ENCODE results near the gene TIMM23B.
A peak's percentile ranks its signal among the peaks of the same experiment; 100 is the strongest.
"Not testable (repeated sequence)": the region's sequence is repeated elsewhere in the genome, so short reads cannot be mapped to it uniquely, and the experiment has no call there.

Gene TIMM23B, protein sequence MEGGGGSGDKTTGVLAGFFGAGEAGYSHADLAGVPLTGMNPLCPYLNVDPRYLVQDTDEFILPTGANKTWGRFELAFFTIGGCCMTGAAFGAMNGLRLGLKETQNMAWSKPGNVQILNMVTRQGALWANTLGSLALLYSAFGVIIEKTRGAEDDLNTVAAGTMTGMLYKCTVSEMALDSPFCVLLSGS

GRCh38 chr10:49941447-49942338 lies at the start of gene TIMM23B, which contains the start of gene PARG:
TSS of gene TIMM23B (plus strand) at chr10:49942053. CDS start at chr10:49942195, 142 bp downstream.
TSS of gene PARG (minus strand) at chr10:49942027. CDS start at chr10:49941725, 302 bp downstream.
- DNase-seq (ENCODE audit: low read depth): peak; percentile 82
- H3K4me3 ChIP-seq (replicated peaks; ENCODE audit: low read depth, low read length): peak within 1 kb of the TSS; percentile 69

DNA sequence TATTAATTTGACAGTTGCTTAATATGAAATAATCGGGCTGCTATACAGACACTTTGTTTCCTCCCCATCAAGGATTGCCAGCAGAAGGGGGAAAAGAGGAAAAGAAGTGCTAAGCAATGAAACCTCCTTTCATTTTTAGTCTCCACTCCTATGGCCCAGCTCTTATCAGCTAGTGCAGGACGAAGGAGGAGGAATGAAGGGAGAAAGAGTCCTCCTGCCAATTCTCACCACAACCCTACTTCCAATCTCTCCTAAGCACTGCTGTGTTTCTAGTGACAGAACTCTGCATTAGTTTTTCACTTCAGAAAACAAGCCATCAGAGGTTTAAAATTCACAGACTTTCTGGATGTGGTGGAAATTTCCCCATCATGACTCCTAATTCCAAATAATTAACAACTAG lies 41.9 kb upstream of the TIMM23B start:
- not testable (repeated sequence) for DNase-seq (ENCODE audit: low read depth); H3K4me3 ChIP-seq (replicated peaks; ENCODE audit: low read depth, low read length)

- not testable (repeated sequence) for DNase-seq (ENCODE audit: low read depth)
These were observed 41.4 kb upstream of the TIMM23B start for GRCh38 chr10:49900406-49900805.

GRCh38 chr10:49903829-49904228 lies 38.0 kb upstream of the TIMM23B start:
- not testable (repeated sequence) for DNase-seq (ENCODE audit: low read depth)

More at GRCh38 chr10:49900406-49900805, 41.4 kb upstream of the TIMM23B start:
- H3K4me3 ChIP-seq (replicated peaks; ENCODE audit: low read depth, low read length): not testable (repeated sequence)

GRCh38 chr10:49908290-49909080 lies 33.4 kb upstream of the TIMM23B start:
- not testable (repeated sequence) for DNase-seq (ENCODE audit: low read depth); H3K4me3 ChIP-seq (replicated peaks; ENCODE audit: low read depth, low read length)

More at GRCh38 chr10:49903829-49904228, 38.0 kb upstream of the TIMM23B start:
- H3K4me3 ChIP-seq (replicated peaks; ENCODE audit: low read depth, low read length): not testable (repeated sequence)

DNA sequence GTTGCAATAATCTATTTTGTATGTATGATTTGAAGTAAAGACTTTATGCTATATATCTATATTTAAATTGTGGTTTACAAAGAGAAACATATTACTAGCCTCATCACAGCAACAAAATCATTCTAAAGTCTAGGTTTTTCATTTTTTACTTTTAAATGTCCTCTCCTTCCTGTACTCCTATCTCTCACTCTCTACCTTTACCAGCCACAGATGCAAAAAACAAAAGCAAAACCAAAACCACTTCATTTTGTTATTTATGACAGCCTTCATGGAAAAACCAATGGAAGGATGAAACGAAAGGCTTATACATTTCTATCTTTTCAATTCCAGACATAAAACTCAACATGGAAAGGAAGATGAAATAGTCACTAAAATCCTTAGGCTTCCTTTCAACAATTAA lies 31.6 kb upstream of the TIMM23B start:
- not testable (repeated sequence) for H3K4me3 ChIP-seq (replicated peaks; ENCODE audit: low read depth, low read length); DNase-seq (ENCODE audit: low read depth)

GRCh38 chr10:49916451-49916850 lies 25.4 kb upstream of the TIMM23B start:
- not testable (repeated sequence) for H3K4me3 ChIP-seq (replicated peaks; ENCODE audit: low read depth, low read length); DNase-seq (ENCODE audit: low read depth)

DNA sequence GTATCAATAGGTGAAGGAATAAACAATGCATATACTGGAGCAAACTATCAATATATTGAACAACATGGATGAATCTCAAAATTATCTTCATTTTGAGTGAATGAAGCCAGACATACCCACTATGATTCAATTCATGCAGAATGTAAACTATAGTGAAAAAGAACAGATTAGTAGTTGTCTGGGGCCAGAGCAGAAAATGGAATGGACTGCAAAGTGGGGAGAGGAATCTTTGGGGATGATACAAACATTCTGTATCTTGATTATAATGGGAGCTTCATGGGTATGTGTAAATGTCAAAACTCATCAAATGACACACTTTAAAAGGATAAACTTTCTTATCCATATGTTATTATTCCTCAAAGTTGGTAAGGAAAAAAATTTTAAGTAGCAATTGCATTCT lies 23.9 kb upstream of the TIMM23B start:
- H3K4me3 ChIP-seq (replicated peaks; ENCODE audit: low read depth, low read length); DNase-seq (ENCODE audit: low read depth): not testable (repeated sequence)

GRCh38 chr10:49922041-49922440 lies 19.8 kb upstream of the TIMM23B start:
- not testable (repeated sequence) for H3K4me3 ChIP-seq (replicated peaks; ENCODE audit: low read depth, low read length); DNase-seq (ENCODE audit: low read depth)

DNA sequence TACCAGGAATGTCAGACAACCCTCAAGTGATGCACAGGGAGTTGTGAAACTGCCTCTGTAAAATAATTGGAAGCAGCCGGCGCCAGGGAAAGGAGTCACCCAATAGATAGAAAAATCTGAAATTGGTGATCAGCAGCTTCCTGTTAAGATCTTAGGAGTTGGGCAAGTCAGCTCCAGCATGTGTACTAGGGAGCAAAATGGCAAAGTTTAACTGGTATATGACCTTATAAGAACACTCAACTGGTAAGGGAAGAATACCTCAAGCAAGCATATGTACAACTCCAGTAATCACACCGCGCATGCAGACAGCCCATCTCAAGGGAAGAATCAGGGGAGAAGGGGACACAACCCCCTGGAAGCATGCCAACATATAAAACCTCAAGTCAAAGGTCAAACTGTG lies 18.3 kb upstream of the TIMM23B start:
- not testable (repeated sequence) for DNase-seq (ENCODE audit: low read depth); H3K4me3 ChIP-seq (replicated peaks; ENCODE audit: low read depth, low read length)

GRCh38 chr10:49931276-49931675 lies 10.6 kb upstream of the TIMM23B start:
- H3K4me3 ChIP-seq (replicated peaks; ENCODE audit: low read depth, low read length); DNase-seq (ENCODE audit: low read depth): not testable (repeated sequence)

- not testable (repeated sequence) for DNase-seq (ENCODE audit: low read depth)
These were observed 9.7 kb upstream of the TIMM23B start for GRCh38 chr10:49931959-49932728.

GRCh38 chr10:49942339-49942705 lies 469 bp downstream of the TIMM23B start:
- peak; percentile 18 for DNase-seq (ENCODE audit: low read depth)
- H3K4me3 ChIP-seq (replicated peaks; ENCODE audit: low read depth, low read length): peak overlapping the region; percentile 69

More at GRCh38 chr10:49931959-49932728, 9.7 kb upstream of the TIMM23B start:
- H3K4me3 ChIP-seq (replicated peaks; ENCODE audit: low read depth, low read length): not testable (repeated sequence)

- not testable (repeated sequence) for DNase-seq (ENCODE audit: low read depth); H3K4me3 ChIP-seq (replicated peaks; ENCODE audit: low read depth, low read length)
These were observed 1.8 kb downstream of the TIMM23B start for GRCh38 chr10:49943607-49944006.

DNA sequence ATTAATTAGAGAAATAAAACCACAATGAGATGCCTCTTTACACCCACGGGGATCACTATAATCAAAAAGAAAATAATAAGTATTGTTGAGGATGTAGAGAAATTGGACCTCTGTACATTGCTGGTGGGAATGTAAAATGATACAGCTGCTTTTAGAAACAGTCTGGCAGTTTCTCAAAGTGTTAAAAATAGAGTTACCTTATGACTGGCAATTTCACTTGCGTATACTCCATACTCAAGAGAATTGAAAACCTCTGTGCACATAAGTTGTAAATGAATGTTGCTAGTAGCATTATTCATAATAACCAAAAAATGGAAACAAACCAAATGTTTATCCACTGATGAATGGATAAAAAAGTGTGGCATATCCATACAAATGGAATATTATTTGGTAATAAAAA lies 6.3 kb downstream of the TIMM23B start:
- not testable (repeated sequence) for DNase-seq (ENCODE audit: low read depth); H3K4me3 ChIP-seq (replicated peaks; ENCODE audit: low read depth, low read length)

- H3K4me3 ChIP-seq (replicated peaks; ENCODE audit: low read depth, low read length): not testable (repeated sequence)
These were observed 6.9 kb downstream of the TIMM23B start for GRCh38 chr10:49948737-49949136.

GRCh38 chr10:49952006-49952405 lies 10.2 kb downstream of the TIMM23B start:
- not testable (repeated sequence) for H3K4me3 ChIP-seq (replicated peaks; ENCODE audit: low read depth, low read length); DNase-seq (ENCODE audit: low read depth)

More at GRCh38 chr10:49948737-49949136, 6.9 kb downstream of the TIMM23B start:
- not testable (repeated sequence) for DNase-seq (ENCODE audit: low read depth)
